ENCODE measurements around the gene ARID1B.

Gene ARID1B

DNA sequence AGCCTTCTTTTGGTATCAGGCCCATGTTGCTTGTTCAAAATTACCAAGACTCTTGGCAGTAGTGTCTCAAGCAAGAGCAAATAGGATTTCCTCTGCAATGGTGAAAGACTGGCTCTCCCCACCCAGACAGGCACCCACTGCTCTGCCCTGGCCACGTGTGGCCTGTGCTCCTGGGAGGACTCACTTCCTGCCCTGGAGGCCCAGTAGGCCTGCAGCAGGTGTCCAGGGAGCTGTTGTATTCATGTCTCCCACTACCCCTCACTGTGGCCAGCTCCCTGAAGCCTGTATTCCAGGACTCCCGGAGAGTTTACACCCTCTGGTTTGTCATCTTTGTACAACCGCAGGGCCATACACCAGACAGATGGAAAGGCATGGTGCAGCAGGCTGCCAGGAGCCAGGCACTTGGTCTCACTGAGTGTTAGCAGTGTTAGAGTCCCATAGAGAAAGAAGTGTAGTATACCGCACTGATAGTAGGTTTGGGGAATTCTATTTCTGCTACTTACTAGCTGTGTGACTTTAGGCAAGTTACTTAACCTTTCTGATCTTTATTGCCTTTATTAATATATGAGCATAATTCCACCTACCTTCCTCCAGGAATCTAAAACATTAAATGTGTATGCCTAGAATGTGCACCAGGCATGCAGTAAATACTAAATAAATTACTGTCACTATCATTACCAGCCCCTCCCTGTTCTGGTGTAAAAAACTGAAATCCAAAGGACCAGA lies 386.4 kb downstream of the ARID1B start:
- H2AFZ ChIP-seq (ENCODE audit: low read depth, low read length, severe bottlenecking), result no peak overlapping the region
- no peaks in the 10 kb centered on the region for H3K27me3 ChIP-seq (ENCODE audit: low read length)
- TF ChIP-seq, protein P1, sequence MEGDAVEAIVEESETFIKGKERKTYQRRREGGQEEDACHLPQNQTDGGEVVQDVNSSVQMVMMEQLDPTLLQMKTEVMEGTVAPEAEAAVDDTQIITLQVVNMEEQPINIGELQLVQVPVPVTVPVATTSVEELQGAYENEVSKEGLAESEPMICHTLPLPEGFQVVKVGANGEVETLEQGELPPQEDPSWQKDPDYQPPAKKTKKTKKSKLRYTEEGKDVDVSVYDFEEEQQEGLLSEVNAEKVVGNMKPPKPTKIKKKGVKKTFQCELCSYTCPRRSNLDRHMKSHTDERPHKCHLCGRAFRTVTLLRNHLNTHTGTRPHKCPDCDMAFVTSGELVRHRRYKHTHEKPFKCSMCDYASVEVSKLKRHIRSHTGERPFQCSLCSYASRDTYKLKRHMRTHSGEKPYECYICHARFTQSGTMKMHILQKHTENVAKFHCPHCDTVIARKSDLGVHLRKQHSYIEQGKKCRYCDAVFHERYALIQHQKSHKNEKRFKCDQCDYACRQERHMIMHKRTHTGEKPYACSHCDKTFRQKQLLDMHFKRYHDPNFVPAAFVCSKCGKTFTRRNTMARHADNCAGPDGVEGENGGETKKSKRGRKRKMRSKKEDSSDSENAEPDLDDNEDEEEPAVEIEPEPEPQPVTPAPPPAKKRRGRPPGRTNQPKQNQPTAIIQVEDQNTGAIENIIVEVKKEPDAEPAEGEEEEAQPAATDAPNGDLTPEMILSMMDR (IDR thresholded peaks at IDR 0.05; ENCODE audit: insufficient read depth, low read length, poor library complexity, severe bottlenecking), result no peak
- no peak for TF ChIP-seq EZH2phosphoT487 (conservative IDR thresholded peaks at IDR 0.05; ENCODE audit: low read length)
- H4K20me1 ChIP-seq (ENCODE audit: low read depth, low read length), result no peaks in the 10 kb centered on the region
- H3K79me2 ChIP-seq (ENCODE audit: insufficient read depth, low read length), result no peaks in the 10 kb centered on the region
- H3K4me3 ChIP-seq (ENCODE audit: insufficient read depth, low read length, poor library complexity, severe bottlenecking), result no peak overlapping the region
- no peaks in the 10 kb centered on the region for H3K9me3 ChIP-seq (ENCODE audit: insufficient read depth, low read length)
- H3F3A ChIP-seq (ENCODE audit: insufficient read depth), result no peaks in the 10 kb centered on the region
- no peaks in the 10 kb centered on the region for H3K9me2 ChIP-seq (replicated peaks; ENCODE audit: insufficient read depth, low read length)
- H3K36me3 ChIP-seq (ENCODE audit: low read length), result no peaks in the 10 kb centered on the region
- H3K4me2 ChIP-seq (ENCODE audit: low read depth, low read length, poor library complexity, severe bottlenecking), result no peak overlapping the region
- H3K27ac ChIP-seq (ENCODE audit: low read depth, low read length), result no peak overlapping the region
- H3K9ac ChIP-seq (ENCODE audit: low read length), result no peak overlapping the region

DNA sequence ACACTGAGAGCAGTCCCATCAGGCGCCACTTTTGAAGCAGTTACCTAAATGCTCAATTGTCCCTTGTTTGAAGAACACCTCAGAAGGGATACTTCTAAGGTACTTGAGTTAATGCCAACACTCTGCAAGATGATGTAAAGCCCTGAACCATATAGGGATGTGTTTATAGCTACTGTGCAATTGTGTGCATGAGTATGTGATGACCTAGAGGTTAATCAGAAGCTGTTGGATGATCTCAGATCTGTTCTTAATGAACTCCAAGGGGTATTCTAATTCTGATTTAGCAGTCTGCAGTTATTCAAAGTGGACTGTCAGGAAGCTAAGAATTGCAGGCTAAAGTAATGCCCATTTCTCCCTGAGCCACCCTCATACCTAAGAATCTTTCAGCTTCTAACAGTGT lies 387.8 kb downstream of the ARID1B start:
- Histone ChIP-seq H2AFZ (ENCODE audit: low read depth, low read length, severe bottlenecking) (no peak overlapping the region), H3K9me3 (ENCODE audit: insufficient read depth, low read length) (no peaks in the 10 kb centered on the region), H3K36me3 (ENCODE audit: low read length) (no peaks in the 10 kb centered on the region), H3K9ac (ENCODE audit: low read length) (no peak overlapping the region), H3K4me3 (ENCODE audit: insufficient read depth, low read length, poor library complexity, severe bottlenecking) (no peak overlapping the region), H3F3A (ENCODE audit: insufficient read depth) (no peaks in the 10 kb centered on the region), H4K20me1 (ENCODE audit: low read depth, low read length) (no peaks in the 10 kb centered on the region), H3K27ac (ENCODE audit: low read depth, low read length) (no peak overlapping the region), H3K79me2 (ENCODE audit: insufficient read depth, low read length) (no peaks in the 10 kb centered on the region), H3K27me3 (ENCODE audit: low read length) (no peaks in the 10 kb centered on the region), H3K4me2 (ENCODE audit: low read depth, low read length, poor library complexity, severe bottlenecking) (no peak overlapping the region), H3K9me2 (replicated peaks; ENCODE audit: insufficient read depth, low read length) (no peaks in the 10 kb centered on the region)
- TF ChIP-seq EZH2phosphoT487 (conservative IDR thresholded peaks at IDR 0.05; ENCODE audit: low read length), result no peak
- TF ChIP-seq, protein P1 (IDR thresholded peaks at IDR 0.05; ENCODE audit: insufficient read depth, low read length, poor library complexity, severe bottlenecking), result no peak

DNA sequence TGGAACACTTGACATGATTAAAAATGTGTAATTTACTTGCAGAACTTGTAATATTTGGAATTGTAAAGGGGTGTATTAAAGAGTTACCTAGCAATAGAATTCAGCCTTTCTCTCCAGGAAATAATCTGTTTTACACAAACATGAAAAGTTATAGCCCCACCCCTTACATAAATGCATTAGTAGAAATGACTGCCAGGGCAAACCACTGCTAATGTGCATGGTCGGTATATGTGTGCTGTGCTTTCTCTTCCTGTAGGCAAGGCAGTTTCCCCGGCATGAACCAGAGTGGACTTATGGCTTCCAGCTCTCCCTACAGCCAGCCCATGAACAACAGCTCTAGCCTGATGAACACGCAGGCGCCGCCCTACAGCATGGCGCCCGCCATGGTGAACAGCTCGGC lies 389.6 kb downstream of the ARID1B start:
- no peaks in the 10 kb centered on the region for H3K27me3 ChIP-seq (ENCODE audit: low read length)

More for the DNA sequence above, 389.6 kb downstream of the ARID1B start:
- Histone ChIP-seq H2AFZ (ENCODE audit: low read depth, low read length, severe bottlenecking) (no peak overlapping the region), H4K20me1 (ENCODE audit: low read depth, low read length) (no peaks in the 10 kb centered on the region), H3K9me3 (ENCODE audit: insufficient read depth, low read length) (no peaks in the 10 kb centered on the region), H3K36me3 (ENCODE audit: low read length) (no peaks in the 10 kb centered on the region), H3K4me3 (ENCODE audit: insufficient read depth, low read length, poor library complexity, severe bottlenecking) (no peak overlapping the region), H3K9me2 (replicated peaks; ENCODE audit: insufficient read depth, low read length) (no peaks in the 10 kb centered on the region), H3K9ac (ENCODE audit: low read length) (no peak overlapping the region), H3K4me2 (ENCODE audit: low read depth, low read length, poor library complexity, severe bottlenecking) (no peak overlapping the region), H3F3A (ENCODE audit: insufficient read depth) (no peaks in the 10 kb centered on the region), H3K27ac (ENCODE audit: low read depth, low read length) (no peak overlapping the region), H3K79me2 (ENCODE audit: insufficient read depth, low read length) (no peaks in the 10 kb centered on the region)
- TF ChIP-seq, protein P1 (IDR thresholded peaks at IDR 0.05; ENCODE audit: insufficient read depth, low read length, poor library complexity, severe bottlenecking), result no peak
- no peak for TF ChIP-seq EZH2phosphoT487 (conservative IDR thresholded peaks at IDR 0.05; ENCODE audit: low read length)
